Spinal cord (tissue), 10 donors: Measurements from ENCODE around the gene NR5A1. TPM values are rescaled to one million over a fixed set of nuclear protein-coding genes. Genes with fewer than 3 reads are reported as not detected.

Experiments
- DNase-seq, 6 donors: peaks; one replicate each; pipeline versions ENCODE4 v3.0.0 to v3.0.0-alpha.2; 2013 to 2015; ENCODE audit warnings: low spot score in 6 of 6, low read depth in 4 of 6
- H3K27ac ChIP-seq: one replicate; pipeline ENCODE4 v1.5.1; 2013; ENCODE audit warnings: low read depth, low read length, control low read depth
- H3K27me3 ChIP-seq: one replicate; pipeline ENCODE4 v1.6.1; 2013; ENCODE audit warnings: low read length; ENCODE audit not compliant: control insufficient read depth, insufficient read depth
- H3K36me3 ChIP-seq: one replicate; pipeline ENCODE4 v1.6.1; 2013; ENCODE audit warnings: low read length; ENCODE audit not compliant: control insufficient read depth, insufficient read depth
- H3K4me1 ChIP-seq: one replicate; pipeline ENCODE4 v1.6.1; 2013; ENCODE audit warnings: low read length; ENCODE audit not compliant: control insufficient read depth, insufficient read depth
- H3K4me3 ChIP-seq: one replicate; pipeline ENCODE4 v1.5.1; 2013; ENCODE audit warnings: low read depth, low read length, control low read depth
- H3K9me3 ChIP-seq: one replicate; pipeline ENCODE4 v1.6.1; 2013; ENCODE audit warnings: low read length; ENCODE audit not compliant: control insufficient read depth, insufficient read depth
- WGBS: methylation state at CpG from one replicate; pipeline ENCODE4 v1.1.5; 2013; ENCODE audit warnings: missing lambda C conversion rate; ENCODE audit not compliant: insufficient coverage; 5-methylcytosine and 5-hydroxymethylcytosine counted together
- polyA plus RNA-seq, 2 donors: library from polyadenylated mRNA; unstranded; fragments of 120-200 nt; gene quantifications; one replicate each; pipeline ENCODE4 v1.2.1, GENCODE V29; 2013; ENCODE audit not compliant: insufficient read length in 2 of 2
- total RNA-seq, 2 donors: library from RNA; depleted of rRNA in 1 of 2; stranded (reverse); fragments of 120-200 nt in 1 of 2; fragments of >200 nt in 1 of 2; gene quantifications; one replicate each; pipeline versions ENCODE4 v1.2.3 to v1.2.4, GENCODE V29; 2013 to 2014
- donor health status: healthy.

NR5A1 gene
- total and polyA plus RNA-seq, 4 donors, result 0.08 to 0.11 (median 0.09) TPM

DNA sequence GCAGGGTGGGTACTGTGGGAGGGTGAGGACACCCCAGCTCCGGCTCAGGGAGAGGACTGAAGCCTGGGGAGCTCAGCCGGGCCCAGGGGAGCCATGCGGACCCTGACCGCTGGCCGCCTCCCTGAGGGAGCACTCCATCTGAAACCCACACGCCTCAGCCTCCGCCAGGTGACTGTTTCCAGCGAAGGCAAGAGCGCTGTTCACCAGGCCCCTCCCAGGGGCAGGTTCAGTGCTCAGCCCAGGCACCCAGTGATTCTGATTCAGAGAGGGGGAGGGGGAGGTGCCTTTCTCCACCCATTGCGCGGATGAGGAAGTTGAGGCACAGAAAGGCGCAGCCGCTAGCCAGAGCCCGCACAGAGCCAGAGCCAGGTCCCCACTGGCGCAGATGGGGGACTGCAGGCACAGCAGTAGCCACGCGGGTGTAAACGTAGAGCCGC is 30.0 kb downstream of the NR5A1 start:
- H3K27ac ChIP-seq, result no peak overlapping the region
- H3K4me3 ChIP-seq, result no peak overlapping the region
- H3K36me3 ChIP-seq, result no peaks in the 10 kb centered on the region
- H3K27me3 ChIP-seq, result peaks cover 33% of the 10 kb centered on the region
- peaks cover 34% of the 10 kb centered on the region for H3K4me1 ChIP-seq
- peak in 1 of 6 donors; percentile 33 for DNase-seq
- 36% methylated on average over 19 of the region's 19 CpGs for WGBS
- no peaks in the 10 kb centered on the region for H3K9me3 ChIP-seq

DNA sequence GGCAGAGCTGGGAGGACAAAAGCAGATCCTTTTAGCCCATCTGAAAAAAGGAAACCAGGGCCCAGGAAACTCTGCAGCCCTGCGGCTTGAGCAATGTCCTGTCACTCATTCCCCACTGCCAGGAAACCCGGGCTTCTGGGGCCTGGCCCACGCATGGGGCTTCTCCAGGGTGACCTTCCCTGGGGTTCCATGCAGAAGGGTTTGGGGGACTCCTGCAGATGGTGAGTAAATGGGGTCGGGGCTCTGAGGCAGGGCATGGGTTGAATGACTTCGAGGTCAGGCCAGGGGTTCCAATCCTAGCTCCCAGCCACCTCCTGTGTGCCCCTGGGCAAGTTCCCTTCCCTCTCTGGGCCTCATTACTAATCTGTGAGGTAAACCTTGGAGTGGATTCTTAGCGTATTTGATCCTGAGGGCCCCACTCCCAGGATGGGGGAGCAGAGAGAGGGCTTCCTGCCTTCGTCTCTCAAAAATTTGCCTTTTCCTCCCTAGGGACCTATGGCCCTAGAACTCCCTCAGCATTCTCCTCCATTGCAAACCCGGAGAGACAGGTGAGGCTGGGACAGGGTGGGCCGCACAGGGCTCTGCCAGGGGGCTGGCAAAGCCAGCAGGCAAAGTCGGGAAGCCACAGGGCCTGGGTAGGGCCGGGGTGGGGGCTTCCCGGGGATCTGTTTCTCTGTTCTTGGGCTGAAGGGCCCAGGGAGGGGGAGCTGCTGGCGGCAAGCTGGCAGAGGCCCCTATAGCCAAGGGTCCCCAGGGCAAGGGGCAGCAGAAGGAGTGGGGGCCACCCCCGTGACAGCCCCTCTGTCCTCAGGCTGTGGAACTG is 31.1 kb downstream of the NR5A1 start:
- no peak overlapping the region for H3K4me3 ChIP-seq
- H3K4me1 ChIP-seq, result peaks cover 31% of the 10 kb centered on the region
- DNase-seq, result no peak
- H3K36me3 ChIP-seq, result peaks cover 3% of the 10 kb centered on the region
- H3K27ac ChIP-seq, result no peak overlapping the region
- 67% methylated on average over 11 of the region's 14 CpGs for WGBS
- H3K9me3 ChIP-seq, result no peaks in the 10 kb centered on the region
- H3K27me3 ChIP-seq, result peaks cover 28% of the 10 kb centered on the region

DNA sequence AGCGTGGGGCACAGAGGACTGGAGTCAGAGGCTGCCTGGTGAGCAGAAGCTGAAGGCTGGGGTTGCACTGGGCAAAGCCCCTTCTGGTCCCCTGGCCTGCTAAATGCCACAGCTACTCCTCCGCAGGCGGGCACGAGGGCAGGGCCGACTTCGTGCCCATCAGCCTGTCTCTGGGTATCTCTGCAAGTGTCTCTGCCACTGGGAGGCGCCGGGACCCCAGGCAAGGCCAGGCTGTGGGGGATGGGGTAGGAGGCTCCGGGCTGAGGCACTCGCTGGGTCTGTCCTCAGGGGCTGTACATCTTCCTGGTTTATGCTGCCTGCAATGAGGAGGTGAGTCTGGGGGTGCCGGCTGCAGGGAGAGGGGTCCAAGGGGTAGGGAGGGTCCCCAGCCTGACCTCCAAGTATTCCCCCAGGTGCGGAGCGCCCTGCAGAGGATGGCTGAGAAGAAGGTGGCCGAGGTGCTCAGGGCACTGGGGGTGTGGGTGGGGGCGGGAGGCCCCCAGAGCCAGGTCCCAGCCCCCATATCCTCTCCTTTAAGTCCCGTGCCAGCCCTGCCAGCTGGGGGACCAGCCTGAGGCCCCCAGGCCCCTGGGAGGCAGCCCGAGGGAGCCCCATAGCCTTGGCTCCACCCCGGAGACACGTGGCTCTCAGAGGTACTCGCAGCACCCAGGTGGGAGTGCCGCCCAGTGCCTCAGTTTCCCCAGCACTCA is 31.9 kb downstream of the NR5A1 start:
- peaks cover 26% of the 10 kb centered on the region for H3K27me3 ChIP-seq
- H3K36me3 ChIP-seq, result peaks cover 4% of the 10 kb centered on the region
- 69% methylated on average over 21 of the region's 21 CpGs for WGBS
- no peaks in the 10 kb centered on the region for H3K9me3 ChIP-seq
- no peak for DNase-seq
- H3K27ac ChIP-seq, result no peak overlapping the region
- no peak overlapping the region for H3K4me3 ChIP-seq
- H3K4me1 ChIP-seq, result peaks cover 31% of the 10 kb centered on the region

DNA sequence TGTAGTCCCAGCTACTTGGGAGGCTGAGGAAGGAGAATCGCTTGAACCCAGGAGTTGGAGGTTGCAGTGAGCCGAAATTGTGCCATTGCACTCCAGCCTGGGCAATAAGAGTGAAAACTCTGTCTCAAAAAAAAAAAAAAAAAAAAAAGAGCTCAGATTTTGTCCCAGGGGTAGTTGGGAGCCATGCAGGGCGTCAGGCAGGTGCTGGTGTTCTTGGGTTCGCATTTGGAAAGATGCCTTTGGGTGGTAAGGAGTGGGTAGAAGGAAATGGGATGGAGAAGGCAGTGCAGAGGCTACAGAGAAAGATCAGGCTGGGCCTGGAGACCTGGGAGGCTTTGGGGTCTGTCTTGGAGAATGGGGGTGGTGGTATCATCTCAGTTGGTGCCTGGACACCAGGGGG is 33.0 kb downstream of the NR5A1 start:
- no peaks in the 10 kb centered on the region for H3K9me3 ChIP-seq
- 100% methylated on average over 2 of the region's 4 CpGs for WGBS
- H3K4me3 ChIP-seq, result no peak overlapping the region
- DNase-seq, result no peak
- peaks cover 23% of the 10 kb centered on the region for H3K27me3 ChIP-seq
- peaks cover 31% of the 10 kb centered on the region for H3K4me1 ChIP-seq
- H3K27ac ChIP-seq, result no peak overlapping the region
- peaks cover 7% of the 10 kb centered on the region for H3K36me3 ChIP-seq

DNA sequence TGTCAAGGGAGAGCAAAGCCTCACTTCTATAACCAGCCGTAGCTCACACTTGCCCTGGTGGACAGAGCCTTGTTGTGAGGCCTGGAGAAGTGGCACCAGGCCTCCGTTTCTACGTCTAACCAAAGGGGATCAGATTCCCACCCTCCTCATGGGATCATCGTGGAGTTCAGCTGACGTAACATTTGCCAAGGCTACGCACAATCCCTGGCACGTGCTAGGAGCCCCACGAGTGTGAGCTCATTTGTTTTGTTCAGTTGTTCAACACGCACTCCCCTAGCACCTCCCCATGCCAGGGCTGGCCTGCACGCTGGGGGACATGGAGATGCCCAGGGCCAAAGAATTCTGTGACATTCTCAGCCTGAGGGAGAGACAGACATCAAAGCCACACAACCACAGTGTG is 33.9 kb downstream of the NR5A1 start:
- Histone ChIP-seq H3K27me3 (peaks cover 14% of the 10 kb centered on the region), H3K27ac (no peak overlapping the region), H3K9me3 (no peaks in the 10 kb centered on the region), H3K36me3 (peaks cover 7% of the 10 kb centered on the region), H3K4me1 (peaks cover 27% of the 10 kb centered on the region), H3K4me3 (no peak overlapping the region)
- no peak for DNase-seq
- 57% methylated on average over 9 of the region's 10 CpGs for WGBS

DNA sequence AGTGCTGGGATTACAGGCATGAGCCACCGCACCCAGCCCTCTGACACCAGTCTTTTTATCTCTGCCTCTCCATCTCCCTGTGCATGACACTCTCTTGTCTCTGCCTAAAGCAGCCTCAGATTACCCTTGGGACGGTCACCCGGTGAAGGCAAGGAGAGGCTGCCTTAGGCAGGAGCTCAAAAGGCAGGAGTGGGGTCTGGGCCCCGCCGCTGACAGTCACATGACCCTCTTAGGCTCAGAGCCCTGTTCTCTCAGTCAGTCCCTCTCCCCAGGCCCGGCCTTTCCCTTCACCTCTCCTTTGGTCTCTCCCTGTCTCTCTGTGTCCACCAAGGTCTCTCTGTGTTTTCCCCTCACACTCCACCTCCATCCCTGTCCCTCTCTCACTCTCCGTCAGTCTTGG is 34.4 kb downstream of the NR5A1 start:
- 73% methylated on average over 7 of the region's 7 CpGs for WGBS
- Histone ChIP-seq H3K4me3 (no peak overlapping the region), H3K4me1 (peaks cover 23% of the 10 kb centered on the region), H3K27ac (no peak overlapping the region), H3K9me3 (no peaks in the 10 kb centered on the region), H3K36me3 (peaks cover 9% of the 10 kb centered on the region), H3K27me3 (peaks cover 11% of the 10 kb centered on the region)
- no peak for DNase-seq

DNA sequence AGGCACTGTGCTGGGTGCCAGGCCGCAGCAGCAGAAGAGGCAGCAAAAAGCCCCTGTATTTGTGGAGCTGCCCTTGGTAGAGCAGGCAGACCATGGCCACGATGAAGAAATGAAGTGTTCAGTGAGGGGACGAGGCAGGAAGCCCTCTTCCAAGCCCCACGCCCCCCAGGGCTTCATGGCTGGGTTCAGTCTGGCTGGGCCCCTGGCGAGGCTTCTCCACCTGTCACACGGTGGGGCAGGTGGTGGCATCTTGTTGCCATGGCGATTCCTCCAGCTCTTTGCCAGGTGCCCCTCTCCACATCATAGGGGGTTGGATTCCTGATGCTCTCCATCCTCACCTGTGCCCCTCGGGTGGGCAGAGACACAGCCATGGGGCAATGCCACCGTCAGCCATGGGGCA is 35.4 kb downstream of the NR5A1 start:
- Histone ChIP-seq H3K36me3 (peaks cover 9% of the 10 kb centered on the region), H3K9me3 (no peaks in the 10 kb centered on the region), H3K27ac (no peak overlapping the region), H3K4me3 (no peak overlapping the region), H3K4me1 (peaks cover 15% of the 10 kb centered on the region), H3K27me3 (peaks cover 3% of the 10 kb centered on the region)
- WGBS, result 90% methylated on average over 9 of the region's 9 CpGs
- no peak for DNase-seq

DNA sequence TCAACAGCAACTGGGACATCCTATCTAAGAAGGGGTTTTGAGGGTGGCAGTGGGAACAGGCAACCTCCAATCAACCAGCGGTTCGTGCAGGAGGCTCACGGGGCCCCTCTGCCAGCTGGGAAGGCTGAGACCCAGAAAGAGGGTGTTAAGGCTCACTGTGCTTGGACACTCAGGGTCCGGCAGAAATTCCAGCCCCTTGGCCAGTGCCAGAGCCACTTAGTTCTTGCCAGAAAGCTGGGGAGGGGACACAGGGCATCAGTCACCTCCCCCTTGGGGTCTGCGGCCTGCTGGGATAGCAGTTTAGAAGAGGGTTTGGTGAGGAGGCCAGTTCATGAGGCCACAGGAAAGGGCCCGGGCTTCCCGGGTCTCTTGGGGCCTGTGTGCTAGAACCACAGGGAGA is 36.5 kb downstream of the NR5A1 start:
- H3K36me3 ChIP-seq, result peaks cover 9% of the 10 kb centered on the region
- no peak overlapping the region for H3K4me3 ChIP-seq
- DNase-seq, result no peak
- H3K9me3 ChIP-seq, result no peaks in the 10 kb centered on the region
- no peak overlapping the region for H3K27ac ChIP-seq
- H3K4me1 ChIP-seq, result peaks cover 9% of the 10 kb centered on the region
- 90% methylated on average over 7 of the region's 7 CpGs for WGBS
- H3K27me3 ChIP-seq, result peaks cover under 1% of the 10 kb centered on the region

DNA sequence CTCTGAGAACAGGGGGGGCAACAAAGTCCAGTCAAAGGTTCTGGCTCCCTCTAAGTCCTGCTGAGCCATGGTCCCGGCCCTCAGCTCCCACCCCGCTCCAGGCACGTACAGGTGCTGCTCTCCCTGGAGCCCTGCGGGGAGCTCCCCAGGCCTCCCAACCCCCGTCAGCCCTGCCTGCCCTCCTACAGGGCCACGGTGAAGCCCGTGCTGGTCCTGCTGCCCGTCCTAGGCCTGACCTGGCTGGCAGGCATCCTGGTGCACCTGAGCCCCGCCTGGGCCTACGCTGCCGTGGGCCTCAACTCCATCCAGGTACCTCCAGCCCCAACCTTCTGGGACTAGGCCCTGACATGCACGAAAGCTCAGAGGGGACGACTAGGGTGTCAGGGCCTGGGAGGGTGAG is 36.9 kb downstream of the NR5A1 start:
- 84% methylated on average over 8 of the region's 13 CpGs for WGBS
- peaks cover 9% of the 10 kb centered on the region for H3K36me3 ChIP-seq
- no peak overlapping the region for H3K27ac ChIP-seq
- peaks cover 3% of the 10 kb centered on the region for H3K27me3 ChIP-seq
- no peak for DNase-seq
- peaks cover 8% of the 10 kb centered on the region for H3K4me1 ChIP-seq
- no peak overlapping the region for H3K4me3 ChIP-seq
- H3K9me3 ChIP-seq, result no peaks in the 10 kb centered on the region
